ENCODE measurements around the gene FGF16.
"Not testable (repeated sequence)": the region's sequence is repeated elsewhere in the genome, so short reads cannot be mapped to it uniquely, and the experiment has no call there.

- not testable (repeated sequence) for TF ChIP-seq POLR2A (IDR thresholded peaks at IDR 0.05)
- TF ChIP-seq, protein P1, sequence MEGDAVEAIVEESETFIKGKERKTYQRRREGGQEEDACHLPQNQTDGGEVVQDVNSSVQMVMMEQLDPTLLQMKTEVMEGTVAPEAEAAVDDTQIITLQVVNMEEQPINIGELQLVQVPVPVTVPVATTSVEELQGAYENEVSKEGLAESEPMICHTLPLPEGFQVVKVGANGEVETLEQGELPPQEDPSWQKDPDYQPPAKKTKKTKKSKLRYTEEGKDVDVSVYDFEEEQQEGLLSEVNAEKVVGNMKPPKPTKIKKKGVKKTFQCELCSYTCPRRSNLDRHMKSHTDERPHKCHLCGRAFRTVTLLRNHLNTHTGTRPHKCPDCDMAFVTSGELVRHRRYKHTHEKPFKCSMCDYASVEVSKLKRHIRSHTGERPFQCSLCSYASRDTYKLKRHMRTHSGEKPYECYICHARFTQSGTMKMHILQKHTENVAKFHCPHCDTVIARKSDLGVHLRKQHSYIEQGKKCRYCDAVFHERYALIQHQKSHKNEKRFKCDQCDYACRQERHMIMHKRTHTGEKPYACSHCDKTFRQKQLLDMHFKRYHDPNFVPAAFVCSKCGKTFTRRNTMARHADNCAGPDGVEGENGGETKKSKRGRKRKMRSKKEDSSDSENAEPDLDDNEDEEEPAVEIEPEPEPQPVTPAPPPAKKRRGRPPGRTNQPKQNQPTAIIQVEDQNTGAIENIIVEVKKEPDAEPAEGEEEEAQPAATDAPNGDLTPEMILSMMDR (IDR thresholded peaks at IDR 0.05): not testable (repeated sequence)
These were observed 39.4 kb upstream of the FGF16 start for GRCh38 chrX:77407821-77408220.

Measured in vagina (tissue), 2 donors.